ENCODE measurements around the gene GPRC5A. TPM values are rescaled to one million over a fixed set of nuclear protein-coding genes. Genes with fewer than 3 reads are reported as not detected.

GPRC5A gene
- total and polyA plus RNA-seq, 2 donors (not counting 1 experiment from before 2014, with no cell fraction given), result not detected

DNA sequence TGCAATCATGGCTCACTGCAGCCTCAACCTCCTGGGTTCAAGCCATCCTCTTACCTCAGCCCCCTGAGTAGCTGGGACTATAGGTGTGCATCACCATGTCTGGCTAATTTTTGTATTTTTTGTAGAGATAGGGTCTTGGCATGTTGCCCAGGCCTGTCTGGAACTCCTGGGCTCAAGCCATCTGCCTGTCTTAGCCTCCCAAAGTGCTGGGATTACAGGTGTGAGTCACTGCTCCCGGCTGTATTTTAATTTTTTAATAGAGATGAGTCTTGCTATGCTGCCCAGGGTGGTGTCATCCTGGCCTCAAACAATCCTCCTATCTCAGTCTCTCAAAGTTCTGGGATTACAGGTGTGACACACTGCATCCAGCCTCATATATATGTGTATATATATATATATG lies 31.7 kb upstream of the GPRC5A start:
- POLR2A ChIA-PET, result no interaction called here
- no peaks in the 10 kb centered on the region for H3K4me1 Mint-ChIP-seq

GRCh38 chr12:12864243-12864642 lies 27.1 kb upstream of the GPRC5A start:
- Histone ChIP-seq H3K4me2 (replicated peaks; ENCODE audit: low read depth, low read length, poor library complexity, severe bottlenecking) (no peak overlapping the region), H3K4me1 (ENCODE audit: control insufficient read depth in 2 of 2, insufficient read depth in 2 of 2, low read length in 2 of 2) (no peaks in the 10 kb centered on the region), H3K27ac (ENCODE audit: low read length in 2 of 2) (no peak overlapping the region), H3K4me3 (ENCODE audit: control extremely low read depth in 1 of 5, extremely low read depth in 1 of 5, insufficient read depth in 1 of 5, low read depth in 2 of 5, low read length in 4 of 5) (no peak overlapping the region), H3K79me2 (ENCODE audit: control insufficient read depth, insufficient read depth, low read length) (no peaks in the 10 kb centered on the region), H3K27me3 (replicated peaks in 1 of 4; ENCODE audit: control extremely low read depth in 1 of 4, control insufficient read depth in 3 of 4, insufficient read depth in 4 of 4, low read length in 3 of 4) (no peaks in the 10 kb centered on the region), H3K9me3 (ENCODE audit: control extremely low read depth in 1 of 3, control insufficient read depth in 2 of 3, insufficient read depth in 1 of 3, low read length in 2 of 3) (no peaks in the 10 kb centered on the region), H3K9ac (ENCODE audit: low read length) (no peak overlapping the region), H3K36me3 (replicated peaks in 1 of 2; ENCODE audit: control extremely low read depth in 1 of 2, control insufficient read depth in 1 of 2, extremely low read depth in 1 of 2, insufficient read depth in 2 of 2, low read length in 1 of 2) (no peaks in the 10 kb centered on the region), H2AFZ (ENCODE audit: insufficient read depth, low read depth, low read length, poor library complexity, severe bottlenecking) (no peak overlapping the region), H4K20me1 (ENCODE audit: control insufficient read depth, insufficient read depth, low read length, poor library complexity, severe bottlenecking) (no peaks in the 10 kb centered on the region)
- TF ChIP-seq CTCF (IDR thresholded peaks at IDR 0.05), result no peak
- ATAC-seq (ENCODE audit: low read depth) (no peak), DNase-seq (no peak)
- POLR2A ChIA-PET, result no interaction called here
- Mint-ChIP-seq H3K27me3 (no peaks in the 10 kb centered on the region), H3K9me3 (ENCODE audit: insufficient read depth) (peaks cover 3% of the 10 kb centered on the region), H3K4me3 (no peak overlapping the region), H3K27ac (no peak overlapping the region), H3K4me1 (no peaks in the 10 kb centered on the region)
- WGBS (ENCODE audit: insufficient coverage), result no CpG with 5 or more reads among the region's 2 CpGs
- intact Hi-C loops (cut with micrococcal nuclease), result no loop called here
- CTCF ChIA-PET, result no interaction called here

More for the DNA sequence above, 31.7 kb upstream of the GPRC5A start:
- no peak overlapping the region for H3K4me2 ChIP-seq (replicated peaks; ENCODE audit: low read depth, low read length, poor library complexity, severe bottlenecking)
- DNase-seq, result no peak
- no CpG with 5 or more reads among the region's 1 CpG for WGBS (ENCODE audit: insufficient coverage)
- no peaks in the 10 kb centered on the region for H3K27me3 ChIP-seq (replicated peaks in 1 of 4; ENCODE audit: control extremely low read depth in 1 of 4, control insufficient read depth in 3 of 4, insufficient read depth in 4 of 4, low read length in 3 of 4)
- no peaks in the 10 kb centered on the region for H3K4me1 ChIP-seq (ENCODE audit: control insufficient read depth in 2 of 2, insufficient read depth in 2 of 2, low read length in 2 of 2)
- H3K36me3 ChIP-seq (replicated peaks in 1 of 2; ENCODE audit: control extremely low read depth in 1 of 2, control insufficient read depth in 1 of 2, extremely low read depth in 1 of 2, insufficient read depth in 2 of 2, low read length in 1 of 2), result no peaks in the 10 kb centered on the region
- no peak for ATAC-seq (ENCODE audit: low read depth)
- H4K20me1 ChIP-seq (ENCODE audit: control insufficient read depth, insufficient read depth, low read length, poor library complexity, severe bottlenecking), result no peaks in the 10 kb centered on the region
- Mint-ChIP-seq H3K27ac (no peak overlapping the region), H3K9me3 (ENCODE audit: insufficient read depth) (peaks cover 3% of the 10 kb centered on the region), H3K4me3 (no peak overlapping the region), H3K27me3 (no peaks in the 10 kb centered on the region)
- H3K79me2 ChIP-seq (ENCODE audit: control insufficient read depth, insufficient read depth, low read length), result no peaks in the 10 kb centered on the region
- no peak for TF ChIP-seq EZH2 (IDR thresholded peaks at IDR 0.05; ENCODE audit: borderline replicate concordance, insufficient read depth, low read depth, low read length, poor library complexity, severe bottlenecking)
- TF ChIP-seq CTCF (IDR thresholded peaks at IDR 0.05), result no peak
- no peak overlapping the region for H3K4me3 ChIP-seq (ENCODE audit: control extremely low read depth in 1 of 5, extremely low read depth in 1 of 5, insufficient read depth in 1 of 5, low read depth in 2 of 5, low read length in 4 of 5)
- H3K9ac ChIP-seq (ENCODE audit: low read length), result no peak overlapping the region
- CTCF ChIA-PET, result no interaction called here
- intact Hi-C loops (cut with micrococcal nuclease), result no loop called here
- no peaks in the 10 kb centered on the region for H3K9me3 ChIP-seq (ENCODE audit: control extremely low read depth in 1 of 3, control insufficient read depth in 2 of 3, insufficient read depth in 1 of 3, low read length in 2 of 3)
- no peak overlapping the region for H2AFZ ChIP-seq (ENCODE audit: insufficient read depth, low read depth, low read length, poor library complexity, severe bottlenecking)
- no peak overlapping the region for H3K27ac ChIP-seq (ENCODE audit: low read length in 2 of 2)
